Right lobe of liver (tissue), 4 donors: ENCODE measurements around the gene SFI1.

ENCODE experiments used
- POLR2A ChIP-seq: fragments of 450-650 bp; IDR thresholded peaks from one replicate; pipeline ENCODE4 v1.6.1; 2017; ENCODE audit warnings: antibody characterized with exemption, mild to moderate bottlenecking
- TF ChIP-seq, protein P1 (sequence below), 4 donors: fragments of 200-600 bp in 3 of 4; fragments of 450-650 bp in 1 of 4; IDR thresholded peaks; one replicate each; pipeline versions ENCODE4 v1.5.1 to v1.8.0; 2016 to 2022; ENCODE audit warnings: antibody characterized with exemption in 4 of 4, mild to moderate bottlenecking in 2 of 4
- donor health status: DM: no; HTN: no; CAD: no.
- donor health status: DM: no; HTN: no; CAD: no.
- donor health status: DM: no; HTN: yes; CAD: no.

DNA sequence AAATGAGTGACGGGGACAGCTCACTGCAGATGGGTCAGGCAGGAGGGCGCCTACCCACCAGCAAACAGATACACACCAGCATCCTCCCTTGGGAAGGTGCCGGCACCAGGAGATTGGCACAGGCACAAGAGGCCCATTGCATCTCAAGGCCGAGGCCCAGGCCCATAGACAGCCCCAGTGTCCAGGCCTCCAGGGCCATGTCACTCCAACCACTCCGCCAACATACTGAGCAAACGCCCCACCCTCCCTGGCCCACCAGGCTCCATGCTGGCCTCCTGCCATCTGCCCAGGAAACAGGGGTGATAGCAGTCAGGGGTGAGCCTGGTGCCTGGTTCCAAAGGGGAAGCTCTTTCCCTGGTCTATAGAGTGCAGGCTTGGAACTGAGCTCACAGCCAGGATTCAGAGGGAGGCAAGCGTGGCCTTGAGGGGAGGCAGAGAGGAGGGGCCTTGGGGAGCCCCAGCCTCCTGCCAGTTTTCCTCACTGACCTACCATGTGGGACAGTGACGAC lies 130.9 kb downstream of the SFI1 start:
- no peak for TF ChIP-seq POLR2A
- TF ChIP-seq, protein P1, sequence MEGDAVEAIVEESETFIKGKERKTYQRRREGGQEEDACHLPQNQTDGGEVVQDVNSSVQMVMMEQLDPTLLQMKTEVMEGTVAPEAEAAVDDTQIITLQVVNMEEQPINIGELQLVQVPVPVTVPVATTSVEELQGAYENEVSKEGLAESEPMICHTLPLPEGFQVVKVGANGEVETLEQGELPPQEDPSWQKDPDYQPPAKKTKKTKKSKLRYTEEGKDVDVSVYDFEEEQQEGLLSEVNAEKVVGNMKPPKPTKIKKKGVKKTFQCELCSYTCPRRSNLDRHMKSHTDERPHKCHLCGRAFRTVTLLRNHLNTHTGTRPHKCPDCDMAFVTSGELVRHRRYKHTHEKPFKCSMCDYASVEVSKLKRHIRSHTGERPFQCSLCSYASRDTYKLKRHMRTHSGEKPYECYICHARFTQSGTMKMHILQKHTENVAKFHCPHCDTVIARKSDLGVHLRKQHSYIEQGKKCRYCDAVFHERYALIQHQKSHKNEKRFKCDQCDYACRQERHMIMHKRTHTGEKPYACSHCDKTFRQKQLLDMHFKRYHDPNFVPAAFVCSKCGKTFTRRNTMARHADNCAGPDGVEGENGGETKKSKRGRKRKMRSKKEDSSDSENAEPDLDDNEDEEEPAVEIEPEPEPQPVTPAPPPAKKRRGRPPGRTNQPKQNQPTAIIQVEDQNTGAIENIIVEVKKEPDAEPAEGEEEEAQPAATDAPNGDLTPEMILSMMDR (IDR thresholded peaks at IDR 0.05), result no peak
